Mucosa of descending colon (tissue), 3 donors: ENCODE data around the gene EPHB3. TPM values are rescaled to one million over a fixed set of nuclear protein-coding genes. Genes with fewer than 3 reads are reported as not detected.
A peak's percentile ranks its signal among the peaks of the same experiment; 100 is the strongest.

Experiments
- ATAC-seq: fragments of 200-7000 bp; cut with Tn5 transposase; one replicate; pipeline ENCODE4 v1.9.1; 2020; ENCODE audit warnings: mild to moderate bottlenecking, moderate library complexity
- DNase-seq, 3 donors: peaks; one replicate each; pipeline ENCODE4 v3.0.0-alpha.2; 2020
- H3K36me3 ChIP-seq: fragments of 200-600 bp; one replicate; pipeline ENCODE4 v1.8.0; 2021; ENCODE audit warnings: low read depth, mild to moderate bottlenecking
- H3K4me1 ChIP-seq: fragments of 200-600 bp; one replicate; pipeline ENCODE4 v1.8.0; 2021; ENCODE audit warnings: low read depth, mild to moderate bottlenecking
- H3K4me3 ChIP-seq: fragments of 200-600 bp; one replicate; pipeline ENCODE4 v1.8.0; 2021; ENCODE audit warnings: mild to moderate bottlenecking
- H3K9me3 ChIP-seq: fragments of 200-600 bp; one replicate; pipeline ENCODE4 v1.8.0; 2021; ENCODE audit warnings: mild to moderate bottlenecking
- intact Hi-C, 2 donors: fragments of 100-400 bp; cut with DNase I in 1 of 2; cut with micrococcal nuclease in 1 of 2; formaldehyde crosslinking; loops; one replicate each; pipeline versions ENCODE4 v1.11.0 to v1.11.1; 2022; cut with DNase I, micrococcal nuclease
- total RNA-seq, 3 donors: library from RNA; stranded (reverse); fragmentation: NEBNext Ultra II Directional in 2 of 3; extraction: Animal tissue kit (Norgen Biotek cat#: 25700) in 2 of 3; gene quantifications; one replicate each; pipeline versions ENCODE4 v1.2.1 to v1.2.4, GENCODE V29; 2021 to 2023
- TF ChIP-seq, protein P1 (sequence below): fragments of 200-600 bp; IDR thresholded peaks from one replicate; pipeline ENCODE4 v1.8.0; 2022; ENCODE audit warnings: antibody characterized with exemption, mild to moderate bottlenecking
- donor health status: DM: no; HTN: no; CAD: no; lungs with moderate emphysema.
- donor health status: DM: no; HTN: no; CAD: no.
- donor health status: DM: no; HTN: yes; CAD: no.

Gene EPHB3
- total RNA-seq, 3 donors from 2014 or later: 14.1 to 57.2 (median 33.6) TPM

DNA sequence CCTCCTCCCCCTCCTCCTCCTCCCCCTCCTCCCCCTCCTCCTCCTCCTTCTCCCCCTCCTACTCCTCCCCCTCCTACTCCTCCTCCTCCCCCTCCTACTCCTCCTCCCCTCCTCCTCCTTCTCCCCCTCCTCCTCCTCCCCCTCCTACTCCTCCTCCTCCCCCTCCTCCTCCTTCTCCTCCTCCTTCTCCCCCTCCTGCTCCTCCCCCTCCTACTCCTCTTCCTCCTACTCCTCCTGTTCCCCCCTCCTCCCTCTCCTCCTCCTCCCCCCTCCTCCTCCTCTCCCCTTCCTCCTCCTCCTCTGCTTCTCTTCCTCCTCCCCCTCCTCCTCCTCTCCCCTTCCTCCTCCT lies 17.1 kb upstream of the EPHB3 start:
- Histone ChIP-seq H3K9me3 (no peaks in the 10 kb centered on the region), H3K4me1 (peaks cover 5% of the 10 kb centered on the region), H3K36me3 (no peaks in the 10 kb centered on the region), H3K4me3 (no peak overlapping the region)
- intact Hi-C loops: loop anchor here (5.0 kb wide), 2 partner anchors 127 to 172 kb away; no protein-coding TSS in a partner anchor
- DNase-seq (no peak), ATAC-seq (no peak)
- TF ChIP-seq, protein P1, sequence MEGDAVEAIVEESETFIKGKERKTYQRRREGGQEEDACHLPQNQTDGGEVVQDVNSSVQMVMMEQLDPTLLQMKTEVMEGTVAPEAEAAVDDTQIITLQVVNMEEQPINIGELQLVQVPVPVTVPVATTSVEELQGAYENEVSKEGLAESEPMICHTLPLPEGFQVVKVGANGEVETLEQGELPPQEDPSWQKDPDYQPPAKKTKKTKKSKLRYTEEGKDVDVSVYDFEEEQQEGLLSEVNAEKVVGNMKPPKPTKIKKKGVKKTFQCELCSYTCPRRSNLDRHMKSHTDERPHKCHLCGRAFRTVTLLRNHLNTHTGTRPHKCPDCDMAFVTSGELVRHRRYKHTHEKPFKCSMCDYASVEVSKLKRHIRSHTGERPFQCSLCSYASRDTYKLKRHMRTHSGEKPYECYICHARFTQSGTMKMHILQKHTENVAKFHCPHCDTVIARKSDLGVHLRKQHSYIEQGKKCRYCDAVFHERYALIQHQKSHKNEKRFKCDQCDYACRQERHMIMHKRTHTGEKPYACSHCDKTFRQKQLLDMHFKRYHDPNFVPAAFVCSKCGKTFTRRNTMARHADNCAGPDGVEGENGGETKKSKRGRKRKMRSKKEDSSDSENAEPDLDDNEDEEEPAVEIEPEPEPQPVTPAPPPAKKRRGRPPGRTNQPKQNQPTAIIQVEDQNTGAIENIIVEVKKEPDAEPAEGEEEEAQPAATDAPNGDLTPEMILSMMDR: no peak

DNA sequence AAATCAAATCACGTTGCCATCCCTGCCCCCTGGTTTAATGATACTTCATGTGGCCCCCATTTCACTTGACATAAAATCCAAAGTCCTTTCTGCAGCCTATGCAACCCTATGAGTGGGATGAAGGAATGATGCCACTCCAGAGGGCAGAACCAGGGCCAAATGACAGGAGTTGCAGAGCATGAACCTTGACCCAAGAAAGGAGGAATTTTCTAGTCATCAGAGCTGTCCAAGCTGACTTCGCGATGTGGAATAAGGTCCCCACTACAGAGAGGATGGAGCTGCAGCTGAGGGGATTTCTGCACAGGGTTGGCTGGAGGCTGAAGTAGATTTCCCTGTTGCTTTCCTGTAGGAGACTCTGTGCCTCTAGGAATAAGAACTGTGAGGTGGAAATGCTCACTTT lies 15.8 kb upstream of the EPHB3 start:
- peaks cover 5% of the 10 kb centered on the region for H3K4me1 ChIP-seq
- no peak for DNase-seq
- no peak for ATAC-seq
- H3K9me3 ChIP-seq: no peaks in the 10 kb centered on the region
- H3K4me3 ChIP-seq: no peak overlapping the region
- TF ChIP-seq, protein P1: no peak
- no peaks in the 10 kb centered on the region for H3K36me3 ChIP-seq
- intact Hi-C loops: no loop called here

DNA sequence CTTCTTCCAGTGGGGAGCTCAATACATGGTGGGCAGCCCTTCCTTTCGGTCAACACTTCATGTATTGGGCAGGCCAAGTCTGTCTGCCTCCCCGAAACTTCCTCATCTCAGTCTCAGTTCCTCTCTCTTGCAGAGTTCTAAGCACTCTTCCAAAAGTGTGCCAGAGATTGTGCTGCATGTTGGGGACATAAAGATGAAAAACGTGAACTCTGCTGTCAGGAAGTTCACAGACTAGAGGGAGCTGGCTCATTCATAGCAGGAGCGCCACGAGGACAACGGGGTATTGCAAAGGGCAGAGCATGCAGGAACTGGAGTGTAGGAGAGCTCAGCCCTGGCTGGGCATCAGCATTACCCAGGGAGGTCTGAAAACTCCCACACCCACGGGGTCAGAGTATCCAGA lies 15.3 kb upstream of the EPHB3 start:
- intact Hi-C loops: no loop called here
- H3K4me1 ChIP-seq: peaks cover 5% of the 10 kb centered on the region
- no peaks in the 10 kb centered on the region for H3K9me3 ChIP-seq
- peak in 1 of 3 donors; percentile 42 for DNase-seq
- no peak overlapping the region for H3K4me3 ChIP-seq
- TF ChIP-seq, protein P1: no peak
- H3K36me3 ChIP-seq: no peaks in the 10 kb centered on the region
- peak; percentile 39 for ATAC-seq

DNA sequence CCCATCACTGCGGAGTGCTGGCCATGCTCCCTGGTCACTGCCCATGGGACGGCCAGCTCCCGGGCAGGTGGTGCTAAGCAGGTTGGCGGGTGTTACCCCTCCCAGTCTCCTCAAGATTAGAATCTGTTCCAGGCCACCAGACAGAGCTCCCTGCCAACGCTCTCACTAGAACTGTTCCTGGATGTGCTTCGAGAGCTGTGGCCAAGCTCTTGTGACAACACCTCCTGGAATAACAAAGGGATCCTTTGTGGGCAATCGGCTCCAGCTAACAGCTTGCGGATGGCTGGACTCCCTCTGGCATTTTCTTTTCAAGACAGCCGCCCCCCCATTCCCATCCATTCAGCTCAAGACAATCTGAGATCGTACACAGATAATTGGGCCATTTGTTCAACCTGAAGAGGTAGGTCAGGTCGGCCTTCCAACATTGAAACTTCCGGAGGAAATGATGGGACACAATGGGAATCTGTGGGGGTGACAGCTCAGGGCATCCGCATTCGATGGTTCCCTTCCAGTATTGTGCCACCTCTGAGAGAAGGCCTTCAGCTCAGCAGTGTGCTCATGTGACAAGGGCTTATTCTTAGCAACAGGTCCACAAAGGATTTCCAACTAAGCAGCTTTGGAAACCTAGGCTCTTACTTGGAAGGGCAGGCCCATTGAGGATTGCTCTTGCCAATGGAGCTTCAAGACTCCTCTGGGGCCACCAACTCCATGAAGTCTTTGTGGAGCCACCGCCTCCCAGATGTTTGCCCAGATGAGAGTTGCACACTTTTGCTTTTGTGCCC lies 11.6 kb upstream of the EPHB3 start:
- H3K4me1 ChIP-seq: no peaks in the 10 kb centered on the region
- intact Hi-C loops: no loop called here
- H3K36me3 ChIP-seq: no peaks in the 10 kb centered on the region
- TF ChIP-seq, protein P1: no peak
- H3K4me3 ChIP-seq: no peak overlapping the region
- no peaks in the 10 kb centered on the region for H3K9me3 ChIP-seq
- DNase-seq (no peak), ATAC-seq (peak; percentile 37)

DNA sequence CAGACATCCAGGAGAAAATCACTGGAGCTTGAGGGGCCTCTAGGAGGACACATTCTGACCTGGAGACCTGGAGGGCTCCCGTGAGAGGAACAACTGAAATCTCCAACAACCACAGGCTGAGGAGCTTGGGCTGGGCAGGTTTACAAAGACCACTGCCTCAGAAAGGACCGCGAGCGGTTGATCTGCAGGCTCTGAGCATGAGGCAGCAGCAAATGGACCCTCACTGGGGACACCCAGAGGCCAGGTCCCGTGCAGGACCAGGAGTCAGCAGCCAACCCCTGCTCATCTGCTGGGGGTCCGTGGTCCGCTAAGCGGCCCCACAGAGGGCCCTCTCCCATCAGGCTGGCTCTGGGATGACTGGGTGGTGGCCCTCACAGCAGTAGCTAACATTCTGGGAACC lies 10.5 kb upstream of the EPHB3 start:
- intact Hi-C loops: no loop called here
- Histone ChIP-seq H3K4me1 (peaks cover 6% of the 10 kb centered on the region), H3K36me3 (no peaks in the 10 kb centered on the region), H3K9me3 (no peaks in the 10 kb centered on the region), H3K4me3 (no peak overlapping the region)
- DNase-seq (no peak), ATAC-seq (no peak)
- TF ChIP-seq, protein P1: no peak
